GM10248 (cell line): ENCODE measurements around the gene CNTF.
"Not testable (repeated sequence)": the region's sequence is repeated elsewhere in the genome, so short reads cannot be mapped to it uniquely, and the experiment has no call there.

Source experiments
- CTCF ChIA-PET: fragments of 300-600 bp; sonication (Branson Sonifier 250); formaldehyde crosslinking; extraction: SDS; loops from one replicate; lab custom pipeline; 2021; ENCODE audit warnings: antibody characterized with exemption; lab: Yijun Ruan, JAX
- POLR2A ChIA-PET: fragments of 350-650 bp; sonication (Branson Sonifier 250); formaldehyde crosslinking; extraction: SDS; loops from one replicate; lab custom pipeline; 2020; ENCODE audit warnings: antibody characterized with exemption; lab: Yijun Ruan, JAX
- DNase-seq: peaks from one replicate; pipeline ENCODE4 v3.0.0; 2012; ENCODE audit errors: extremely low spot score
- TF ChIP-seq, protein P1 (sequence below): IDR thresholded peaks from 2 replicates; pipeline ENCODE4 v1.5.1; 2012; ENCODE audit warnings: mild to moderate bottlenecking, low read depth; ENCODE audit errors: extremely low read depth, missing control alignments, control extremely low read depth

CNTF gene, protein sequence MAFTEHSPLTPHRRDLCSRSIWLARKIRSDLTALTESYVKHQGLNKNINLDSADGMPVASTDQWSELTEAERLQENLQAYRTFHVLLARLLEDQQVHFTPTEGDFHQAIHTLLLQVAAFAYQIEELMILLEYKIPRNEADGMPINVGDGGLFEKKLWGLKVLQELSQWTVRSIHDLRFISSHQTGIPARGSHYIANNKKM

DNA sequence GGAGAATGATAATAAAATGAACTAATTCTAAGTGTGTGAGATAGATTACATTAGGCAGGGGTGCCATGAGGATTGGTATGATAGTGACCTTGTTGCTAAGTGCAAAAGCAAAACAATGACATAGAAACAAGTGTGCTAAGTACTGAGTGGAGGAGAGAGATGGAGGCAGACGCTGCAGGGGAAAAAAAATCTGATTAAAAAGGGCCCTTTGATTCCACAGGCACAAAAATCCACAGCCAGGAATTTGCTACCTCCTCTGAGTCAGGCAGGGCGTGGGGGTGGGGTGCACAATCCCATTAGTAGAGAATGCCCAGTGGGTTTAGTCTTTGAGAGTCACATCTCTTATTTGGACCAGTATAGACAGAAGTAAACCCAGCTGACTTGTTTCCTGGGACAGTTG, at the start of gene CNTF:
TSS of gene CNTF (plus strand) at position 322 of the 400 bp plus-strand sequence. CDS start 88 bp downstream, outside the sequence.
- TF ChIP-seq, protein P1, sequence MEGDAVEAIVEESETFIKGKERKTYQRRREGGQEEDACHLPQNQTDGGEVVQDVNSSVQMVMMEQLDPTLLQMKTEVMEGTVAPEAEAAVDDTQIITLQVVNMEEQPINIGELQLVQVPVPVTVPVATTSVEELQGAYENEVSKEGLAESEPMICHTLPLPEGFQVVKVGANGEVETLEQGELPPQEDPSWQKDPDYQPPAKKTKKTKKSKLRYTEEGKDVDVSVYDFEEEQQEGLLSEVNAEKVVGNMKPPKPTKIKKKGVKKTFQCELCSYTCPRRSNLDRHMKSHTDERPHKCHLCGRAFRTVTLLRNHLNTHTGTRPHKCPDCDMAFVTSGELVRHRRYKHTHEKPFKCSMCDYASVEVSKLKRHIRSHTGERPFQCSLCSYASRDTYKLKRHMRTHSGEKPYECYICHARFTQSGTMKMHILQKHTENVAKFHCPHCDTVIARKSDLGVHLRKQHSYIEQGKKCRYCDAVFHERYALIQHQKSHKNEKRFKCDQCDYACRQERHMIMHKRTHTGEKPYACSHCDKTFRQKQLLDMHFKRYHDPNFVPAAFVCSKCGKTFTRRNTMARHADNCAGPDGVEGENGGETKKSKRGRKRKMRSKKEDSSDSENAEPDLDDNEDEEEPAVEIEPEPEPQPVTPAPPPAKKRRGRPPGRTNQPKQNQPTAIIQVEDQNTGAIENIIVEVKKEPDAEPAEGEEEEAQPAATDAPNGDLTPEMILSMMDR = no peak
- POLR2A ChIA-PET = no interaction called here
- no peak for DNase-seq
- CTCF ChIA-PET = interaction anchor here (1.0 to 2.6 kb wide), 7 partner anchors 8 to 166 kb away, joined by 3 to 25 read pairs (median 5); no protein-coding TSS in a partner anchor

DNA sequence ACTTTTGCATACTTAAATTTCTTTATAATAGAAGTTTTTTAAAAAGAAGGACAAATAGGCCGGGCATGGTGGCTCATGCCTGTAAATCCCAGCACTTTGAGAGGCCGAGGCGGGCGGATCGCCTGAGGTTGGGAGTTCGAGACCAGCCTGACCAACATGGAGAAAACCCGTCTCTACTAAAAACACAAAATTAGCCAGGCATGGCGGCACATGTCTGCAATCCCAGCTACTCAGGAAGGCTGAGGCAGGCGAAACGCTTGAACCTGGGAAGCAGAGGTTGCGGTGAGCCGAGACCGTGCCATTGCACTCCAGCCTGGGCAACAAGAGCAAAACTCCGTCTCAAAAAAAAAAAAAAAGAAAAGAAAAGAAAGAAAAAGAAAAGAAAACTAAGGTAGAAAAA, 49.6 kb upstream of the CNTF start:
- CTCF ChIA-PET = interaction anchor here (0.8 to 1.3 kb wide), 3 partner anchors 11 to 216 kb away, joined by 3 to 4 read pairs (median 3); no protein-coding TSS in a partner anchor
- POLR2A ChIA-PET = interaction anchor here (0.6 to 0.7 kb wide), 2 partner anchors 54 to 273 kb away, joined by 3 to 11 read pairs; no protein-coding TSS in a partner anchor
- DNase-seq = not testable (repeated sequence)

DNA sequence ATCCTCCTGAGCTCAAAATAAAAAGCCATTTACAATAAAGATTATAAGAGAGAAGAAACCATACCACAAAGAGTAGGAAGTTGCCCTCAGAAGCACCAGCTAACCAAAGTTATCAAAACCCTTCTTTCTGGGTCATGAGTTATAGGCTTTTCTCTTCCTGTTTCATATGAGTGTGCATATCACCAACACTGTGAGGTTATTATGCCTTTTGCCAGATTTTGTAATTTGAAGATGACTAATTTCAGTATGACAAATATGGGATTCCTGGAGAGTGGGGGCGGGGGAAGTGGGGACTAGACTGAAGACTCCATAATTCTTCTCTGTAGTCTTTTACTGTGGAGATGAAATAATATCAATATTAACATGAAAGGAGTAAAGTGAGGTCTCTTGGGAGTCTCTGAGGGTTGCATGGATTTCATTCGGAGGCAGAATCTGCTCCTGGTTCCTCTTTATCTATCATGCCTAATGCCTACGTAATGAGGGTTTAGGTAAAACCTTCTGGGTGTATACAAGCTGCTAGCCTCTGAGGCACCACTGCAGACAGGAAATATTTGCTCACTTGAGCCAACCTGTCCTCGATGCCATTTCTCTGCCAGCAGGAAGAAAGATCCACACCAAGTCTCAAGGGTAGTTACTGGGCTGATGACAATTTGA, 48.9 kb upstream of the CNTF start:
- TF ChIP-seq, protein P1 = no peak
- POLR2A ChIA-PET = interaction anchor here (0.6 to 0.7 kb wide), 2 partner anchors 53 to 273 kb away, joined by 3 to 11 read pairs; no protein-coding TSS in a partner anchor
- peak; percentile 27 for DNase-seq
- CTCF ChIA-PET = interaction anchor here (0.8 to 1.3 kb wide), 4 partner anchors 10 to 215 kb away, joined by 3 to 4 read pairs (median 4); no protein-coding TSS in a partner anchor

DNA sequence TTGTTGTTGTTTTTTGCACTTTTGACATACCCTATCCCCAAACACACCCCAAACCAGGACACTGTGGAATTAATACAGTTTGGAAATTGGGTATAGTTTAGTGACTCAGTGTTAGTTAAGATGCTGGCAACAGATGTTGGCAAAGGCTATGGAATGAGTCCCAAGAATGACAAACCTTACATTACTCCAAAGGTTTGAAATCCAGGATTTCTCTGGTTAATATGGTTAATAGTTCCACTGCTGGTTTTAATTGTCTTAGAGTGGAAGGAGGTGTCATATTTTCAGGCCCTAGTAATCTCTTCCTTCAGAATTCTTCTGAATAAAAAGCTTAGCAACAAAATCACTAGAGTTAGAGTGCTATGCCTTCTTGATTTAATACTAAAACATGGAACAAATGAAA, 47.6 kb upstream of the CNTF start:
- CTCF ChIA-PET = interaction anchor here (1.8 to 3.1 kb wide), 2 partner anchors 12 to 43 kb away, joined by 4 to 15 read pairs; no protein-coding TSS in a partner anchor
- TF ChIP-seq, protein P1 = no peak
- no peak for DNase-seq
- POLR2A ChIA-PET = no interaction called here

DNA sequence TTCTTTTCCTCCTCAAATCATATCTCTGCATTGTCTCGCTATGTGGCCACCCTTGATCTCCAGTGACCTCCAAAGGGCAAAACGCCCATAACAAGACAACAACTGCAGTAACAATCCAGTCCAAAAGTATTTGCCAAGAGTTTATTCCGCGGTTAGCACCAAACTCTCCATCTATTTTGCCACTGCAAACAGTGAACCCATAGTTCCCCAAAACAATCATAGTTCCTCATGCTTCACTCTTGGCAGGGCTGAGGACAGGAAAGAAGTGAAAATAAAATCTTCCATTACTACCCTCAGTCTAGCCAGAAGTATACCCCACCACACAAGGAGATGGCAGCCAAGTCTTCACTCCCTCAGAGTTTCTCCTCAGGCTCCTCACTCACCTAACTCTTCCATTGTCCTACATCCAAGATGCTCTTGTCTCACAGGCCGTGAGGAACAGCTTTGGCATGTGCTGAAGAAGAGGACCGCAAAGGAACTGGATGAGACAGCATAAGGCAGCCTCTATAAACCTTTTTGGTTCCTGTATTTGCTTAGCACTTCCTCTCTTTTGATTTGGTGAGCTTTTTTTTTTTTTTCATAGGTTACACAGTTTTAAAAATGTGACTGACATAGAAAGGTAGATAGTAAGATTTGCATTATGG, 47.0 kb upstream of the CNTF start, which contains the start of gene LPXN:
TSS of gene LPXN (minus strand) at position 480 of the 644 bp plus-strand sequence. CDS start at position 396, 84 bp downstream.
- DNase-seq = peak; percentile 13
- CTCF ChIA-PET = interaction anchor here (1.4 to 3.3 kb wide), 7 partner anchors 8 to 583 kb away, joined by 3 to 40 read pairs (median 8); no protein-coding TSS in a partner anchor
- POLR2A ChIA-PET = no interaction called here
- TF ChIP-seq, protein P1 = peak; percentile 34

DNA sequence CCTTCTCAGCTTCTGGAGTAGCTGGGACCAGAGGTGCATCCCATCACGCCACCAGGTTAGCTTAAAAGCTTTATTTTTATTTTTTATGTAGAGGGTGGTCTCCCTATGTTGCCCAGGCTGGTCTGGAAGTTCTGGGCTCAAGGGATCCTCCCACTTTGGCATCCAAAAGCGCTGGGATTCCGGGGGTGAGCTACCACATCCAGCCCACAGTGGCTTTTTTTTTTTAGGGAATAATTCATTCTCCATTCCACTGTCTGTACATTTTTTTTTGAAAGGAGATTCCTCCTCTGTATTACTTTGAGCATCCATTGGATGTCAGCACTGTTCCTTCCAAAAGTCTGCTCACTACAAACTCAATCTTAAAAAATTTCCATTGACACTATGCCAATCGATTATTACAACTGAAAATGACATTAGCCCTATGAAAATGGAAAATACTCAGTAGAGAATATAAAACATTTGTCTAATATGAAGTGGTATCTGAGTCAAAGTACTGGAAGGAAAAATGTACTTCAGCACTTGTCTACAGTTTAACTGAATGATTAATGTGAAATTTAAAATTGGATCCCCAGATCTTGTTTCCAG, 45.5 kb upstream of the CNTF start:
- TF ChIP-seq, protein P1 = peak; percentile 39
- DNase-seq = no peak
- POLR2A ChIA-PET = interaction anchor here (1.8 kb wide), 1 partner anchor 9 kb away, joined by 11 read pairs; no protein-coding TSS in a partner anchor
- CTCF ChIA-PET = interaction anchor here (0.6 to 3.4 kb wide), 19 partner anchors 9 to 825 kb away, joined by 3 to 40 read pairs (median 5); no protein-coding TSS in a partner anchor
